ENCODE data around the gene MAPK9.

- no peak for TF ChIP-seq EZH2 (IDR thresholded peaks at IDR 0.05; ENCODE audit: insufficient read depth, poor library complexity, severe bottlenecking)
- no peak for TF ChIP-seq EZH2phosphoT487 (IDR thresholded peaks at IDR 0.05; ENCODE audit: insufficient read depth, low read depth)
These were observed 80.7 kb downstream of the MAPK9 start for GRCh38 chr5:180210961-180211760.
